ENCODE measurements around the gene SPEF2.
"Not testable (repeated sequence)": the region's sequence is repeated elsewhere in the genome, so short reads cannot be mapped to it uniquely, and the experiment has no call there.

The SPEF2 gene

DNA sequence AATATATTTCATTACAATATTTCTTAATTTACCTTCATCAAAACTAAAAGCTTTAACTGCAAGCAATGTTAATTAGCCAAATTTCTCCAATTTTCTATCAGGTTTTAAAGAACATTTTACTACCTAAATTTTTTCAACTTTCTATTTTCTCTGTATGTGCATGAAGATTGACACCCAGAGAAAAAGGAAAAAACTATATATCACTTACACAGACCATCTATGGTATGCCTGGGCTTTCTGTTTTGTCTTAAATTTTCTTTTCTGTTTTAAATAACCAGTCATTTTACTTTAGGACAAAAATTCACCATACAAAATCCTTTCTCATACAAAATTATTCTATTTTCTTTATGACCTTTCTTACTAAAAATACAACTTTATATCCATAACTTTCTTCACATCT lies 225.2 kb downstream of the SPEF2 start:
- DNase-seq (ENCODE audit: low read depth, low spot score), result no peak
- Histone ChIP-seq H3K27me3 (ENCODE audit: insufficient read depth, insufficient read length) (no peaks in the 10 kb centered on the region), H3K36me3 (ENCODE audit: insufficient read depth, insufficient read length, low read length) (no peaks in the 10 kb centered on the region), H3K9me3 (ENCODE audit: insufficient read depth, low read length) (peaks cover 45% of the 10 kb centered on the region), H3K4me3 (ENCODE audit: insufficient read length, low read depth) (no peak overlapping the region), H3K4me1 (ENCODE audit: insufficient read depth, insufficient read length) (no peaks in the 10 kb centered on the region), H3K9ac (ENCODE audit: insufficient read length, low read depth) (no peak overlapping the region)
- no peak for TF ChIP-seq YY1 (IDR thresholded peaks at IDR 0.05; ENCODE audit: insufficient read depth, insufficient read length)
- no peak for TF ChIP-seq SUZ12 (IDR thresholded peaks at IDR 0.05; ENCODE audit: extremely low read depth, insufficient read depth, insufficient read length)
- no peak for TF ChIP-seq ZNF274 (IDR thresholded peaks at IDR 0.05; ENCODE audit: low read depth, low read length)

DNA sequence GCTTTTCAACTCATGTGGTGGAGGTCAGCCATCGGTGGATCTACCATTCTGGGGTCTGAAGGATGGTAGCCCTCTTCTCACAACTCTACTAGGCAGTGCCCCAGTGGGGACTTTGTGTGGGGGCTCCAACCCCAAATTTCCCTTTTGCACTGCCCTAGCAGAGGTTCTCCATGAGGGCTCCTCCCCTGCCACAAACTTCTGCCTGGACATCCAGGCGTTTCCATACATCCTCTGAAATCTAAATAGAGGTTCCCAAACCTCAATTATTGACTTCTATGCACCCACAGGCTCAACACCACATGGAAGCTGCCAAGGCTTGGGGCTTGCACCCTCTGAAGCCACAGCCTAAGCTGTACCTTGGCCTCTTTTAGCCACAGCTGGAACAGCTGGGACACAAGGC lies 227.8 kb downstream of the SPEF2 start:
- not testable (repeated sequence) for H3K4me3 ChIP-seq (ENCODE audit: insufficient read length, low read depth); H3K36me3 ChIP-seq (ENCODE audit: insufficient read depth, insufficient read length, low read length); H3K4me1 ChIP-seq (ENCODE audit: insufficient read depth, insufficient read length); H3K9ac ChIP-seq (ENCODE audit: insufficient read length, low read depth); DNase-seq (ENCODE audit: low read depth, low spot score); H3K27me3 ChIP-seq (ENCODE audit: insufficient read depth, insufficient read length)
- H3K9me3 ChIP-seq (ENCODE audit: insufficient read depth, low read length), result peaks cover 46% of the 10 kb centered on the region

DNA sequence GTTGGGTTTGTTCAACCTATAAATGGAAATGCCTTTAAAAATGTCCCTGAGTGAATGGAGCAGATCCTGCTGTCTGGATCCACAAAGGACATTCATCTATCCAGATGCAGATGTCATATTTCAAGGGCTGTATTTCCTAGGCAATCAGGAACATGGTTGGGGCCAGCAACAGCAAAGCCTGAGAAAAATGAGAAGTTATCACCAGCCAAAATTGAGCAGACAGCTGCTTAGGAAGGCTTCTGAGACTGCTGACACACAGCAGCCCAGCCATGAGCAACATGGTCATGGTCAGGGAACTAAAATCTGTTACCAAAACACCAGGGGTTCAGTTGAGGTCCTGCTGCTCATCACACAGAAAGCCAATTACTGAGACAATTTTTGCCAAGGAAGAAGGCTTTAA lies 229.8 kb downstream of the SPEF2 start:
- Histone ChIP-seq H3K9me3 (ENCODE audit: insufficient read depth, low read length) (peaks cover 41% of the 10 kb centered on the region), H3K4me1 (ENCODE audit: insufficient read depth, insufficient read length) (no peaks in the 10 kb centered on the region), H3K36me3 (ENCODE audit: insufficient read depth, insufficient read length, low read length) (no peaks in the 10 kb centered on the region), H3K4me3 (ENCODE audit: insufficient read length, low read depth) (no peak overlapping the region), H3K27me3 (ENCODE audit: insufficient read depth, insufficient read length) (no peaks in the 10 kb centered on the region), H3K9ac (ENCODE audit: insufficient read length, low read depth) (no peak overlapping the region)
- TF ChIP-seq SUZ12 (IDR thresholded peaks at IDR 0.05; ENCODE audit: extremely low read depth, insufficient read depth, insufficient read length) (no peak), YY1 (IDR thresholded peaks at IDR 0.05; ENCODE audit: insufficient read depth, insufficient read length) (no peak), ZNF274 (IDR thresholded peaks at IDR 0.05; ENCODE audit: low read depth, low read length) (no peak)
- DNase-seq (ENCODE audit: low read depth, low spot score), result no peak

DNA sequence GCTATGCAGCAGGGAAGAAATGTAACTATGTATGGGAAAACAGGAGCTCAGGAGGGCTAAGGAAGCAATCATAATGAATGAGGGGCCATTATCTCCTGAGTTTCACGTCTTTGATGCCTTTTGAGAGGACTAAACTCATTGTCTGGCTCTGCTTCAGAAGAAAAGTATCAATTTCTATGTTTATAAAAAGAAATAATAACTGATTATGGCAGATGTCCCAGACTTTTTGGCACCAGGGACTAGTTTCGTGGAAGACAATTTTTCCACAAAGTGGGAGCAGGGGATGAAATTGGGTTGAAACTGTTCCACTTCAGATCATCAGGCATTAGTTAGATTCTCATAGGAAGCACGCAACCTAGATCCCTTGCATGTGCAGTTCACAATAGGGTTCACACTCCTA lies 230.3 kb downstream of the SPEF2 start:
- Histone ChIP-seq H3K4me1 (ENCODE audit: insufficient read depth, insufficient read length) (no peaks in the 10 kb centered on the region), H3K9ac (ENCODE audit: insufficient read length, low read depth) (no peak overlapping the region), H3K4me3 (ENCODE audit: insufficient read length, low read depth) (no peak overlapping the region), H3K9me3 (ENCODE audit: insufficient read depth, low read length) (peaks cover 36% of the 10 kb centered on the region), H3K27me3 (ENCODE audit: insufficient read depth, insufficient read length) (no peaks in the 10 kb centered on the region), H3K36me3 (ENCODE audit: insufficient read depth, insufficient read length, low read length) (no peaks in the 10 kb centered on the region)
- no peak for TF ChIP-seq YY1 (IDR thresholded peaks at IDR 0.05; ENCODE audit: insufficient read depth, insufficient read length)
- TF ChIP-seq ZNF274 (IDR thresholded peaks at IDR 0.05; ENCODE audit: low read depth, low read length), result no peak
- no peak for TF ChIP-seq SUZ12 (IDR thresholded peaks at IDR 0.05; ENCODE audit: extremely low read depth, insufficient read depth, insufficient read length)
- DNase-seq (ENCODE audit: low read depth, low spot score), result no peak

DNA sequence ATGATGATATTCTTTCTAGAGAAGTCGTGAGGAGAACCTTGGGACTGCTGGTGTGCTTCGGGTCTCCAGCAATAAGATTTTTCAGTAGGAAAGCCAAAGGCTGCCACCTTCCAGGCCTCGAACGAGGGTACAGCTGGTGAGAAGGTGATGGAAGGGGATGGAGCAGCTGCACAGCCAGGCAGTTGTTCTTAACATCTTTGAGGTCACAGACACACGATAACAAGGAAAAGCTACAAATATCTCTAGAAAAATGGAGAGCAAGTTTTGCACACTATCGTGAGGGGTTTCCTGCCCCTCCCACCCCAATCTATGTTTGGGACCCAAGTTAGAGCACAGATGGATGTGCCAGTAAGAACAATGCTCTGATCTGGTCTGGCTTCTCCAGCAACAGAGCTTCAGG lies 232.2 kb downstream of the SPEF2 start:
- Histone ChIP-seq H3K4me1 (ENCODE audit: insufficient read depth, insufficient read length) (no peaks in the 10 kb centered on the region), H3K9ac (ENCODE audit: insufficient read length, low read depth) (no peak overlapping the region), H3K4me3 (ENCODE audit: insufficient read length, low read depth) (no peak overlapping the region), H3K36me3 (ENCODE audit: insufficient read depth, insufficient read length, low read length) (no peaks in the 10 kb centered on the region), H3K27me3 (ENCODE audit: insufficient read depth, insufficient read length) (no peaks in the 10 kb centered on the region), H3K9me3 (ENCODE audit: insufficient read depth, low read length) (peaks cover 17% of the 10 kb centered on the region)
- DNase-seq (ENCODE audit: low read depth, low spot score), result no peak
- TF ChIP-seq YY1 (IDR thresholded peaks at IDR 0.05; ENCODE audit: insufficient read depth, insufficient read length) (no peak), SUZ12 (IDR thresholded peaks at IDR 0.05; ENCODE audit: extremely low read depth, insufficient read depth, insufficient read length) (no peak), ZNF274 (IDR thresholded peaks at IDR 0.05; ENCODE audit: low read depth, low read length) (no peak)

DNA sequence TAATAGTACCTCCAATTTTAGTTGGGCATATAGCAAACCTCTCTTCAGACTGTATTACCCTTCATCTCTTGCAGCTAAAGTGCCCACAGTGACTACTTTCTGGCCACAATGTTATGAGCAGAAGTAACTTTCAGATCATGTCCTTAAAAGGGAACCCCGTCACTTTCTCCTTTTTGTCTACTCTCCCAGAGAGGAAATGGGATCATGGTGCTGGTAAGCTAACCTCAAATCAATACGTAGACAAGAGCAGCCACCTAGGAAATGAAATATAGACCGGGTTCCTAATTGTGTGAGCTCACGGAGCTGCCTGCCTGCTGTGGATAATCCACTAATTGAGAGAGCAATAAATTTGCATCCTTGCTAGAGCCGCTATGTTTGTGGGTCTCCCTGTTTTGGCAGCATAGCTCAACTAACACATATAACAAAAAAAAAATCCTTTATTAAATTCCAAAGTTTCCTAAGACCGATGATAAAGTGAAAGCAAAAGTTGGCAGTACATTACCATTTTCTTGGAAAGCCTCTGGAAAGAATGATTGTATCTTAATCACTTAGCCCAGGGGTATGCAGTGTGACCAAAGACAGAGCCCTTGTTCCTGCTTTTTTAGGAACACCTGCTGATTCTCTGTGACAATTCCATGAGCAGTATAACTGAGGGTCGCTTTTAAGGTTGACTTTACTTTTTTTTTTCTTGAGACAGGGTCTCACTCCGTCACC lies 233.5 kb downstream of the SPEF2 start:
- Histone ChIP-seq H3K4me3 (ENCODE audit: insufficient read length, low read depth) (no peak overlapping the region), H3K36me3 (ENCODE audit: insufficient read depth, insufficient read length, low read length) (no peaks in the 10 kb centered on the region), H3K27me3 (ENCODE audit: insufficient read depth, insufficient read length) (no peaks in the 10 kb centered on the region), H3K4me1 (ENCODE audit: insufficient read depth, insufficient read length) (no peaks in the 10 kb centered on the region), H3K9ac (ENCODE audit: insufficient read length, low read depth) (no peak overlapping the region), H3K9me3 (ENCODE audit: insufficient read depth, low read length) (peaks cover 6% of the 10 kb centered on the region; the same call in 1 of the 2 replicates)
- DNase-seq (ENCODE audit: low read depth, low spot score), result no peak
- TF ChIP-seq SUZ12 (IDR thresholded peaks at IDR 0.05; ENCODE audit: extremely low read depth, insufficient read depth, insufficient read length), result no peak
- no peak for TF ChIP-seq ZNF274 (IDR thresholded peaks at IDR 0.05; ENCODE audit: low read depth, low read length)
- no peak for TF ChIP-seq YY1 (IDR thresholded peaks at IDR 0.05; ENCODE audit: insufficient read depth, insufficient read length)

DNA sequence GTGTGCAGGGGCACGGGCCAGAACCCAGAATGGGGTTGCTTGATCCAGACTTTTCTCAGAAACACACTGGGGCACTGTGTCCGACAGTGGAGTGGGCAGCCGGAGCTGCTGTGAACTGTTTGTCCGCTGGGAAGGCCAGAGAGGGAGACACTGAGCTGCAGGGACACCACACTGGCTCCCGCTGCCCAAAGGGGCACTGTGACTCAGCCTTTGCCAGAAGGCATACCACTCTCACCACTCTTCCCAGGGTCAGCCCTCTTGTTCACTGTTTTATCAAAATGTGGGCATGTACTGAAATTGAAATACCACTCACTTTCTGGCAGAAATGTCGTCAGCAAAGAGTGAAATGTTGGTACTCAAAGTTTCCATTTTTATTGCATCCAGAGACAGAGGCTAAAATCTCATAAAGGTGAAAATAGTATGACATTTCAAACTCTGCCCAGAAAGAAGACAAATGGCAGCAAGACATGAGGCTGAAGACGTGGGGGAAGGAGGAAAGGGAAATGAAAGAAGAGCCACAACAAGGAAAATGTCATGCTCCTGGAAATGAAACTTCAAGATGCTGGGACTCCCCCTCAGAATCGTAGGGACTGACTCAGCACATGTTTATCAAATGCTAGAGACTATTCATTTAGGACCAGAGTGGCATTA lies 234.5 kb downstream of the SPEF2 start:
- Histone ChIP-seq H3K36me3 (ENCODE audit: insufficient read depth, insufficient read length, low read length) (no peaks in the 10 kb centered on the region), H3K27me3 (ENCODE audit: insufficient read depth, insufficient read length) (no peaks in the 10 kb centered on the region), H3K9ac (ENCODE audit: insufficient read length, low read depth) (no peak overlapping the region), H3K4me3 (ENCODE audit: insufficient read length, low read depth) (no peak overlapping the region), H3K9me3 (ENCODE audit: insufficient read depth, low read length) (peaks cover 6% of the 10 kb centered on the region; the same call in 1 of the 2 replicates), H3K4me1 (ENCODE audit: insufficient read depth, insufficient read length) (no peaks in the 10 kb centered on the region)
- TF ChIP-seq SUZ12 (IDR thresholded peaks at IDR 0.05; ENCODE audit: extremely low read depth, insufficient read depth, insufficient read length), result no peak
- no peak for TF ChIP-seq YY1 (IDR thresholded peaks at IDR 0.05; ENCODE audit: insufficient read depth, insufficient read length)
- TF ChIP-seq ZNF274 (IDR thresholded peaks at IDR 0.05; ENCODE audit: low read depth, low read length), result no peak
- DNase-seq (ENCODE audit: low read depth, low spot score), result no peak

Data from NT2/D1 (cell line).